ENCODE measurements around the gene BEND7. TPM values are rescaled to one million over a fixed set of nuclear protein-coding genes. Genes with fewer than 3 reads are reported as not detected.
A peak's percentile ranks its signal among the peaks of the same experiment; 100 is the strongest.

Gene BEND7
- total and polyA plus RNA-seq, 2 of the 13 experiments (the other 11 are each of a cell fraction or from before 2014, with no cell fraction given): 14.1 to 17.1 TPM

GRCh38 chr10:13421382-13421917, 107.4 kb downstream of the BEND7 start:
- Histone ChIP-seq H3K4me2 (ENCODE audit: low read depth, low read length) (no peak overlapping the region), H4K20me1 (ENCODE audit: insufficient read depth, low read length) (no peaks in the 10 kb centered on the region), H3K27me3 (ENCODE audit: control insufficient read depth in 1 of 2, insufficient read depth in 2 of 2, low read length in 2 of 2) (peaks cover 0 to 9% of the 10 kb centered on the region in 2 experiments; a peak in 3 of 5 replicates), H3K9ac (ENCODE audit: insufficient read depth, low read depth, low read length) (no peak overlapping the region), H2AFZ (ENCODE audit: low read length) (no peak overlapping the region), H3K79me2 (ENCODE audit: insufficient read depth, low read length) (no peaks in the 10 kb centered on the region), H3K27ac (ENCODE audit: extremely low read length, insufficient read depth, low read length) (no peak overlapping the region), H3K4me1 (ENCODE audit: insufficient read depth, low read length) (peaks cover 39% of the 10 kb centered on the region), H3K36me3 (replicated peaks in 1 of 2; ENCODE audit: control insufficient read depth in 1 of 2, insufficient read depth in 2 of 2, low read length in 2 of 2) (no peaks in the 10 kb centered on the region), H3K9me3 (ENCODE audit: low read length) (no peaks in the 10 kb centered on the region), H3K4me3 (replicated peaks in 1 of 3; ENCODE audit: insufficient read depth in 1 of 3, low read depth in 2 of 3, low read length in 3 of 3) (no peak overlapping the region)
- DNase-seq (ENCODE audit: low spot score) (no peak), FAIRE-seq (no peak), ATAC-seq (peak; percentile 27)
- ChIA-PET CTCF (ENCODE audit: low intra/inter-chr PET ratio, low total read pairs) (no interaction called here), POLR2A (no interaction called here)
- TF ChIP-seq NCOA5 (CRISPR knock-in tag; IDR thresholded peaks at IDR 0.05) (no peak), SYNCRIP (IDR thresholded peaks at IDR 0.05; ENCODE audit: insufficient read depth, low read depth, low read length) (no peak), TFDP1 (CRISPR knock-in tag; IDR thresholded peaks at IDR 0.05; ENCODE audit: borderline replicate concordance) (no peak), ZNF276 (CRISPR knock-in tag; IDR thresholded peaks at IDR 0.05; ENCODE audit: low read depth) (no peak), RFXAP (CRISPR knock-in tag; IDR thresholded peaks at IDR 0.05; ENCODE audit: borderline replicate concordance) (no peak), PHF8 (CRISPR knock-in tag; IDR thresholded peaks at IDR 0.05) (no peak), GMEB1 (CRISPR knock-in tag; IDR thresholded peaks at IDR 0.05; ENCODE audit: borderline replicate concordance) (no peak), ZNF629 (CRISPR knock-in tag; conservative IDR thresholded peaks at IDR 0.05) (no peak), ATF3 (CRISPR knock-in tag; IDR thresholded peaks at IDR 0.05) (no peak), RELA (CRISPR knock-in tag; IDR thresholded peaks at IDR 0.05) (no peak), TFAP4 (IDR thresholded peaks at IDR 0.05; ENCODE audit: borderline replicate concordance, low read depth) (no peak)
- 7% methylated on average over 2 of the region's 2 CpGs for WGBS (ENCODE audit: low lambda C conversion rate)
- in situ Hi-C loops (cut with HindIII; ENCODE audit: extremely low pct_ligation_motif_present, low pct_unique_long_range_greater_than_20kb): no loop called here
- no TSS peak for BruUV-seq (replicated peaks)
- intact Hi-C loops (cut with micrococcal nuclease; ENCODE audit: unreplicated experiment): no loop called here

Measured in HepG2 (cell line).